ENCODE results near the gene C12orf60. TPM values are rescaled to one million over a fixed set of nuclear protein-coding genes. Genes with fewer than 3 reads are reported as not detected.

C12orf60 gene
- total RNA-seq, 1 donor from 2014 or later, result 2.0 TPM

DNA sequence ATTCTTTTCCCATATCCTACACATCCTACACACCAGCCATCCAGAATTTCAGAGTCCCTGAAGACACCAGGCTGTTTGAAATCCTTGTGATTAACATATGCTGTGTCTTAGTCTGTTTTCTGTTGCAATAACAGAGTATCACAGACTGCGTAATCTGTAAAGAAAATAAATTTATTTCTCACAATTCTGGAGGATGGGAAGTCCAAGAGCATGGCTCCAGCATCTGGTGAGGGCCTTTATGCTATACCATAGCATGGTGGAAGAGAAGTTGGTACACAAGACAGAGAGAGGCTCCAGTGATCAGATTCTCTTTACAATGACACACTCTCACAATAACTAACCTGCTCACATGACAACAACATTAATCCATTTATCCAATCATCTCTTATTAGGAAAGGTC, 35.8 kb downstream of the C12orf60 start:
- H3K27ac Mint-ChIP-seq (ENCODE audit: unreplicated experiment), result no peak overlapping the region
- H4K20me1 ChIP-seq (ENCODE audit: insufficient read depth, low read length), result no peaks in the 10 kb centered on the region

DNA sequence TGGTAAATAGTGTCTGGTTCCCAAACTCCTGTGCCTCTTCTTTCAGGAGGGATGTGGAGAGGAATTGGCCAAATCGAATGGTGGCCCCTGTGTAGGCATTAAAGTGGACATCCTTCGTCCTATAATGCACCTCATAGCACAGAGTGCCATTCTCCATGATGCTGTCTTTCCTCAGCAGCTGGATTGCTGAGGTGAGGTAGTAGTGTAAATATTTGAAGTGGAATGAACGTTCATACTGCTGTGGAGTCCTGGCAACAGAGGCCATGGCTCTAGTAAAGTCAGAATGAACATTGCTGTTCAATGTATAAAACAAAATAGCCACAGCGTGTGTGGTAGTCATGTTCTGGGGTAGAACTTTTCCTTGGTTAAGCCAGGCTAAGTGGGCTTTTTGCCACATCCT, 37.1 kb downstream of the C12orf60 start:
- no peaks in the 10 kb centered on the region for H3K27me3 Mint-ChIP-seq (ENCODE audit: low read depth, unreplicated experiment)
- no peaks in the 10 kb centered on the region for H4K20me1 ChIP-seq (ENCODE audit: insufficient read depth, low read length)
- H3K4me1 ChIP-seq (ENCODE audit: insufficient read depth, low read length), result peaks cover 20% of the 10 kb centered on the region
- no peak overlapping the region for H3K27ac Mint-ChIP-seq (ENCODE audit: unreplicated experiment)
- no peak overlapping the region for H2AFZ ChIP-seq (ENCODE audit: low read depth, low read length)
- no peaks in the 10 kb centered on the region for H3K9me3 Mint-ChIP-seq (ENCODE audit: unreplicated experiment)
- no peak overlapping the region for H3K27ac ChIP-seq (ENCODE audit: low read depth, low read length)
- H3K27me3 ChIP-seq (ENCODE audit: insufficient read depth, low read length), result no peaks in the 10 kb centered on the region
- H3K4me3 Mint-ChIP-seq (ENCODE audit: unreplicated experiment), result no peak overlapping the region
- H3K9ac ChIP-seq (ENCODE audit: low read length), result no peak overlapping the region
- DNase-seq (ENCODE audit: low read depth) (no peak), FAIRE-seq (no peak)
- no peaks in the 10 kb centered on the region for H3K79me2 ChIP-seq (ENCODE audit: insufficient read depth, low read length)
- no peaks in the 10 kb centered on the region for H3K36me3 ChIP-seq (ENCODE audit: insufficient read depth, low read length)
- no peak for TF ChIP-seq EZH2 (IDR thresholded peaks at IDR 0.05; ENCODE audit: insufficient read depth, low read length)
- TF ChIP-seq, protein P1, sequence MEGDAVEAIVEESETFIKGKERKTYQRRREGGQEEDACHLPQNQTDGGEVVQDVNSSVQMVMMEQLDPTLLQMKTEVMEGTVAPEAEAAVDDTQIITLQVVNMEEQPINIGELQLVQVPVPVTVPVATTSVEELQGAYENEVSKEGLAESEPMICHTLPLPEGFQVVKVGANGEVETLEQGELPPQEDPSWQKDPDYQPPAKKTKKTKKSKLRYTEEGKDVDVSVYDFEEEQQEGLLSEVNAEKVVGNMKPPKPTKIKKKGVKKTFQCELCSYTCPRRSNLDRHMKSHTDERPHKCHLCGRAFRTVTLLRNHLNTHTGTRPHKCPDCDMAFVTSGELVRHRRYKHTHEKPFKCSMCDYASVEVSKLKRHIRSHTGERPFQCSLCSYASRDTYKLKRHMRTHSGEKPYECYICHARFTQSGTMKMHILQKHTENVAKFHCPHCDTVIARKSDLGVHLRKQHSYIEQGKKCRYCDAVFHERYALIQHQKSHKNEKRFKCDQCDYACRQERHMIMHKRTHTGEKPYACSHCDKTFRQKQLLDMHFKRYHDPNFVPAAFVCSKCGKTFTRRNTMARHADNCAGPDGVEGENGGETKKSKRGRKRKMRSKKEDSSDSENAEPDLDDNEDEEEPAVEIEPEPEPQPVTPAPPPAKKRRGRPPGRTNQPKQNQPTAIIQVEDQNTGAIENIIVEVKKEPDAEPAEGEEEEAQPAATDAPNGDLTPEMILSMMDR (IDR thresholded peaks at IDR 0.05; ENCODE audit: insufficient read depth, low read depth, low read length), result no peak
- no peaks in the 10 kb centered on the region for H3K9me3 ChIP-seq (ENCODE audit: insufficient read depth, low read depth, low read length)
- no peaks in the 10 kb centered on the region for H3K36me3 Mint-ChIP-seq (ENCODE audit: low read depth, unreplicated experiment)
- H3K4me2 ChIP-seq (ENCODE audit: low read length), result no peak overlapping the region
- peaks cover 26% of the 10 kb centered on the region for H3K4me1 Mint-ChIP-seq (ENCODE audit: low read depth, unreplicated experiment)
- H3K4me3 ChIP-seq (ENCODE audit: insufficient read depth, low read depth, low read length), result no peak overlapping the region

More for the DNA sequence above, 35.8 kb downstream of the C12orf60 start:
- Histone ChIP-seq H3K4me3 (ENCODE audit: insufficient read depth, low read depth, low read length) (no peak overlapping the region), H2AFZ (ENCODE audit: low read depth, low read length) (no peak overlapping the region), H3K9ac (ENCODE audit: low read length) (no peak overlapping the region), H3K79me2 (ENCODE audit: insufficient read depth, low read length) (no peaks in the 10 kb centered on the region), H3K36me3 (ENCODE audit: insufficient read depth, low read length) (no peaks in the 10 kb centered on the region), H3K4me2 (ENCODE audit: low read length) (no peak overlapping the region), H3K9me3 (ENCODE audit: insufficient read depth, low read depth, low read length) (no peaks in the 10 kb centered on the region), H3K27me3 (ENCODE audit: insufficient read depth, low read length) (no peaks in the 10 kb centered on the region), H3K27ac (ENCODE audit: low read depth, low read length) (no peak overlapping the region), H3K4me1 (ENCODE audit: insufficient read depth, low read length) (peaks cover 26% of the 10 kb centered on the region)
- Mint-ChIP-seq H3K36me3 (ENCODE audit: low read depth, unreplicated experiment) (no peaks in the 10 kb centered on the region), H3K27me3 (ENCODE audit: low read depth, unreplicated experiment) (no peaks in the 10 kb centered on the region), H3K4me1 (ENCODE audit: low read depth, unreplicated experiment) (peaks cover 33% of the 10 kb centered on the region), H3K4me3 (ENCODE audit: unreplicated experiment) (no peak overlapping the region), H3K9me3 (ENCODE audit: unreplicated experiment) (no peaks in the 10 kb centered on the region)
- no peak for DNase-seq (ENCODE audit: low read depth)
- TF ChIP-seq, protein P1 (IDR thresholded peaks at IDR 0.05; ENCODE audit: insufficient read depth, low read depth, low read length), result no peak
- TF ChIP-seq EZH2 (IDR thresholded peaks at IDR 0.05; ENCODE audit: insufficient read depth, low read length), result no peak
- no peak for FAIRE-seq

DNA sequence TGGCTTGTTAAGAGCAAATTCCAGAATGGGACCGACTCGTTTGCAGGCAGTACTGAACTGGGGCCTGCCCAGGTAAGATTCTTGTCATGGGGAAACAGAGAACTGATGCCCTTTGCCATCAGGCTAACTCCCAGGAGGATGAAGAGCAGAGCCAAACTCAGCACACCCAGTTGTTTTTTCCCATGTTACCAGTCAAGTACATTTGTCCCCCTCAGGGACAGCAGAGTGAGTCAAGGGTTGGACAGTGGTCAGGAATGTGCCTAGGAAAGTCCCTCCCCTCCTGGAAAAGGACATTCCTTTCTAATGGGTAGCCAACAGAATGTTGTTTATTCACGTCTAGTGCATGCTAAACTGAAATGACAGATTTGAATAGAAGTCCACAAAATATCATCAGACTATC, 38.3 kb downstream of the C12orf60 start:
- H3K36me3 ChIP-seq (ENCODE audit: insufficient read depth, low read length), result no peaks in the 10 kb centered on the region
- FAIRE-seq, result peak; percentile 55
- no peak overlapping the region for H3K9ac ChIP-seq (ENCODE audit: low read length)
- H3K9me3 ChIP-seq (ENCODE audit: insufficient read depth, low read depth, low read length), result no peaks in the 10 kb centered on the region
- H3K79me2 ChIP-seq (ENCODE audit: insufficient read depth, low read length), result no peaks in the 10 kb centered on the region
- no peaks in the 10 kb centered on the region for H3K9me3 Mint-ChIP-seq (ENCODE audit: unreplicated experiment)
- peaks cover 17% of the 10 kb centered on the region for H3K4me1 ChIP-seq (ENCODE audit: insufficient read depth, low read length)
- no peak overlapping the region for H3K4me3 Mint-ChIP-seq (ENCODE audit: unreplicated experiment)
- H3K36me3 Mint-ChIP-seq (ENCODE audit: low read depth, unreplicated experiment), result no peaks in the 10 kb centered on the region
- H3K27ac ChIP-seq (ENCODE audit: low read depth, low read length), result peak overlapping the region; percentile 42
- H3K27ac Mint-ChIP-seq (ENCODE audit: unreplicated experiment), result peak overlapping the region; percentile 0
- no peaks in the 10 kb centered on the region for H4K20me1 ChIP-seq (ENCODE audit: insufficient read depth, low read length)
- DNase-seq (ENCODE audit: low read depth), result peak; percentile 66
- no peaks in the 10 kb centered on the region for H3K27me3 Mint-ChIP-seq (ENCODE audit: low read depth, unreplicated experiment)
- peaks cover 19% of the 10 kb centered on the region for H3K4me1 Mint-ChIP-seq (ENCODE audit: low read depth, unreplicated experiment)
- peak overlapping the region; percentile 19 for H2AFZ ChIP-seq (ENCODE audit: low read depth, low read length)
- no peak for TF ChIP-seq EZH2 (IDR thresholded peaks at IDR 0.05; ENCODE audit: insufficient read depth, low read length)
- TF ChIP-seq, protein P1 (IDR thresholded peaks at IDR 0.05; ENCODE audit: insufficient read depth, low read depth, low read length), result no peak
- H3K27me3 ChIP-seq (ENCODE audit: insufficient read depth, low read length), result no peaks in the 10 kb centered on the region
- peak overlapping the region; percentile 43 for H3K4me2 ChIP-seq (ENCODE audit: low read length)
- H3K4me3 ChIP-seq (ENCODE audit: insufficient read depth, low read depth, low read length), result no peak overlapping the region

All from astrocyte (in vitro differentiated cells and primary cell).